A673 (cell line): ENCODE results near the gene SGCG. TPM values are rescaled to one million over a fixed set of nuclear protein-coding genes. Genes with fewer than 3 reads are reported as not detected.

Source experiments
- BruUV-seq: library from RNA; stranded (reverse); fragments of 400-500 nt; replicated peaks from 2 replicates; lab custom pipeline; 2021; lab: Mats Ljungman, UMichigan
- CTCF ChIA-PET: fragments of 300-600 bp; sonication (Branson Sonifier 250); formaldehyde crosslinking; loops from one replicate; lab custom pipeline; 2022; ENCODE audit warnings: antibody characterized with exemption; lab: Charles Lee
- POLR2A ChIA-PET: fragments of 300-600 bp; sonication (Branson Sonifier 250); formaldehyde crosslinking; loops from one replicate; lab custom pipeline; 2022; ENCODE audit warnings: antibody characterized with exemption; ENCODE audit not compliant: low non-redundant PET; lab: Charles Lee
- DNase-seq: peaks from one replicate; pipeline ENCODE4 v3.0.0-alpha.2; 2015; ENCODE audit warnings: low spot score
- H3K27ac ChIP-seq: fragments of 200-600 bp; sonication (generic); 2 replicates; pipeline ENCODE4 v1.5.1; 2016; ENCODE audit warnings: mixed run types, low read depth, mild to moderate bottlenecking, mixed read lengths, antibody characterized with exemption, low read length; ENCODE audit not compliant: poor library complexity, severe bottlenecking
- H3K27me3 ChIP-seq: fragments of 200-600 bp; sonication (generic); replicated peaks from 2 replicates; pipeline ENCODE4 v1.6.1; 2017; ENCODE audit warnings: mixed run types, low read depth, mild to moderate bottlenecking, mixed read lengths, antibody characterized with exemption, low read length; ENCODE audit not compliant: insufficient read depth, poor library complexity
- H3K36me3 ChIP-seq: fragments of 200-600 bp; sonication (generic); 2 replicates; pipeline ENCODE4 v1.6.1; 2016; ENCODE audit warnings: mixed run types, mild to moderate bottlenecking, mixed read lengths, antibody characterized with exemption, low read length; ENCODE audit not compliant: insufficient read depth, poor library complexity, severe bottlenecking
- H3K4me1 ChIP-seq: fragments of 200-600 bp; sonication (generic); 2 replicates; pipeline ENCODE4 v1.6.1; 2017; ENCODE audit warnings: mixed run types, mild to moderate bottlenecking, mixed read lengths, antibody characterized with exemption, low read length; ENCODE audit not compliant: insufficient read depth, poor library complexity, severe bottlenecking
- H3K4me3 ChIP-seq: fragments of 200-600 bp; sonication (generic); 2 replicates; pipeline ENCODE4 v1.5.1; 2016; ENCODE audit warnings: low read depth, mixed run types, mild to moderate bottlenecking, mixed read lengths, low read length; ENCODE audit not compliant: poor library complexity, severe bottlenecking
- H3K9me3 ChIP-seq: fragments of 200-600 bp; sonication (generic); 2 replicates; pipeline ENCODE4 v1.6.1; 2016; ENCODE audit warnings: mixed run types, low read depth, mild to moderate bottlenecking, mixed read lengths, antibody characterized with exemption, low read length; ENCODE audit not compliant: poor library complexity, severe bottlenecking
- CTCF ChIP-seq: fragments of 300-800, 200-600 bp; sonication (generic); conservative IDR thresholded peaks from 2 replicates; pipeline ENCODE4 v1.5.1; 2017; ENCODE audit warnings: low read depth, mild to moderate bottlenecking, antibody characterized with exemption, low read length, moderate library complexity, mixed read lengths
- EZH2 ChIP-seq: fragments of 200-600 bp; sonication (generic); IDR thresholded peaks from 2 replicates; pipeline ENCODE4 v1.6.1; 2017; ENCODE audit warnings: borderline replicate concordance, low read depth, mild to moderate bottlenecking, mixed read lengths, antibody characterized with exemption, low read length; ENCODE audit not compliant: poor library complexity, severe bottlenecking
- intact Hi-C: fragments of 100-400 bp; cut with micrococcal nuclease; formaldehyde crosslinking; loops from one replicate; pipeline ENCODE4 v1.10.0; 2022; ENCODE audit not compliant: unreplicated experiment
- total RNA-seq: library from RNA; stranded (reverse); gene quantifications from 2 replicates; pipeline ENCODE4 v1.2.3, GENCODE V29; 2021

The SGCG gene
- total RNA-seq, 1 experiment from 2014 or later = 0.88 TPM

- CTCF ChIA-PET = no interaction called here
- H3K9me3 ChIP-seq = no peaks in the 10 kb centered on the region
- no TSS peak for BruUV-seq
- no peak overlapping the region for H3K27ac ChIP-seq
- intact Hi-C loops = no loop called here
- H3K36me3 ChIP-seq = peaks cover 55% of the 10 kb centered on the region
- H3K27me3 ChIP-seq = no peaks in the 10 kb centered on the region
- TF ChIP-seq CTCF = no peak
- H3K4me3 ChIP-seq = no peak overlapping the region
- no peaks in the 10 kb centered on the region for H3K4me1 ChIP-seq
- POLR2A ChIA-PET = no interaction called here
- DNase-seq = no peak
Observed at GRCh38 chr13:23365652-23366051, 184.9 kb downstream of the SGCG start.

GRCh38 chr13:23367907-23368306 is 187.1 kb downstream of the SGCG start:
- no peaks in the 10 kb centered on the region for H3K4me1 ChIP-seq
- no peaks in the 10 kb centered on the region for H3K9me3 ChIP-seq
- no peak overlapping the region for H3K4me3 ChIP-seq
- peaks cover 66% of the 10 kb centered on the region for H3K36me3 ChIP-seq
- ChIA-PET CTCF (no interaction called here), POLR2A (no interaction called here)
- no TSS peak for BruUV-seq
- no peaks in the 10 kb centered on the region for H3K27me3 ChIP-seq
- H3K27ac ChIP-seq = no peak overlapping the region
- TF ChIP-seq CTCF (no peak), EZH2 (no peak)
- DNase-seq = no peak
- intact Hi-C loops = no loop called here

GRCh38 chr13:23372264-23372906 is 191.6 kb downstream of the SGCG start:
- Histone ChIP-seq H3K36me3 (peaks cover 31% of the 10 kb centered on the region), H3K27ac (no peak overlapping the region), H3K4me1 (peaks cover 3% of the 10 kb centered on the region), H3K9me3 (no peaks in the 10 kb centered on the region), H3K27me3 (no peaks in the 10 kb centered on the region), H3K4me3 (no peak overlapping the region)
- TF ChIP-seq EZH2 (no peak), CTCF (no peak)
- no TSS peak for BruUV-seq
- DNase-seq = no peak
- CTCF ChIA-PET = no interaction called here
- intact Hi-C loops = no loop called here
- POLR2A ChIA-PET = no interaction called here
